PFSK-1 (cell line): ENCODE data around the gene TRPM5.

ENCODE experiments used
- FOXP2 ChIP-seq: optimal IDR thresholded peaks from 2 replicates; pipeline ENCODE3; 2011; ENCODE audit warnings: borderline replicate concordance, control low read depth, inconsistent platforms; ENCODE audit not compliant: insufficient read depth; ENCODE audit errors: extremely low read length, extremely low read depth
- POLR2AphosphoS5 ChIP-seq: IDR thresholded peaks from 2 replicates; pipeline ENCODE4 v1.6.1; 2012; ENCODE audit warnings: low read depth, mild to moderate bottlenecking, control low read depth, low read length, moderate library complexity
- REST ChIP-seq, 2 experiments: IDR thresholded peaks; 2 replicates each; pipeline versions ENCODE4 v1.6.1 to v1.8.0; 2011 to 2012; ENCODE audit warnings: low read depth in 2 of 2, low read length in 2 of 2, control low read depth in 1 of 2, inconsistent platforms in 1 of 2, mild to moderate bottlenecking in 1 of 2, moderate library complexity in 1 of 2; ENCODE audit not compliant: insufficient read depth in 1 of 2
- SIN3A ChIP-seq: IDR thresholded peaks from 2 replicates; pipeline ENCODE4 v1.6.1; 2012; ENCODE audit warnings: mild to moderate bottlenecking, low read length, moderate library complexity, borderline replicate concordance; ENCODE audit not compliant: insufficient read depth
- TAF1 ChIP-seq: IDR thresholded peaks from 2 replicates; pipeline ENCODE4 v1.6.1; 2012; ENCODE audit warnings: low read length, control low read depth, borderline replicate concordance; ENCODE audit not compliant: insufficient read depth

The TRPM5 gene

GRCh38 chr11:2432171-2432621, 12.1 kb downstream of the TRPM5 start:
- TF ChIP-seq REST (IDR thresholded peaks at IDR 0.05; ENCODE audit: insufficient read depth in 1 of 2, low read depth in 2 of 2, low read length in 2 of 2) (no peak), POLR2AphosphoS5 (no peak), SIN3A (no peak)

- TF ChIP-seq FOXP2 (no peak), SIN3A (no peak), REST (IDR thresholded peaks at IDR 0.05; ENCODE audit: insufficient read depth in 1 of 2, low read depth in 2 of 2, low read length in 2 of 2) (no peak), TAF1 (no peak), POLR2AphosphoS5 (no peak)
These were observed 12.9 kb downstream of the TRPM5 start for GRCh38 chr11:2431395-2431794.

GRCh38 chr11:2428322-2428795, 16.0 kb downstream of the TRPM5 start:
- TF ChIP-seq POLR2AphosphoS5 (no peak), REST (IDR thresholded peaks at IDR 0.05; ENCODE audit: insufficient read depth in 1 of 2, low read depth in 2 of 2, low read length in 2 of 2) (0 out of 4 replicates have a peak, but pooled peaks of 1 of the 2 experiments have one; percentile 12)

GRCh38 chr11:2427721-2428321, 16.5 kb downstream of the TRPM5 start:
- no peak for TF ChIP-seq SIN3A
- no peak for TF ChIP-seq REST (IDR thresholded peaks at IDR 0.05; ENCODE audit: insufficient read depth in 1 of 2, low read depth in 2 of 2, low read length in 2 of 2)
- no peak for TF ChIP-seq TAF1
- TF ChIP-seq FOXP2: no peak
- TF ChIP-seq POLR2AphosphoS5: no peak

- TF ChIP-seq FOXP2: no peak
- no peak for TF ChIP-seq TAF1
- TF ChIP-seq REST (IDR thresholded peaks at IDR 0.05; ENCODE audit: insufficient read depth in 1 of 2, low read depth in 2 of 2, low read length in 2 of 2): no peak
- TF ChIP-seq POLR2AphosphoS5: no peak
- TF ChIP-seq SIN3A: no peak
These were observed 17.3 kb downstream of the TRPM5 start for GRCh38 chr11:2426826-2427521.
